Dendritic cell treated with granulocyte-macrophage colony-stimulating factor and Interleukin-4, amounts not matched to agents 40 ng/mL and 50 ng/mL, for 4 days (primary cell): ENCODE measurements around the gene GLTP.
"Not testable (repeated sequence)": the region's sequence is repeated elsewhere in the genome, so short reads cannot be mapped to it uniquely, and the experiment has no call there.

ENCODE experiments used
- H3K27ac Mint-ChIP-seq: one replicate; pipeline ENCODE4 v1.8.0; 2022; ENCODE audit warnings: mild to moderate bottlenecking, mixed read lengths
- H3K27me3 Mint-ChIP-seq: one replicate; pipeline ENCODE4 v1.8.0; 2022; ENCODE audit warnings: mild to moderate bottlenecking, mixed read lengths
- H3K36me3 Mint-ChIP-seq: one replicate; pipeline ENCODE4 v1.8.0; 2022; ENCODE audit warnings: low read depth, mixed read lengths
- H3K4me1 Mint-ChIP-seq: one replicate; pipeline ENCODE4 v1.8.0; 2022; ENCODE audit warnings: low read depth, mixed read lengths
- H3K4me3 Mint-ChIP-seq: one replicate; pipeline ENCODE4 v1.8.0; 2022; ENCODE audit warnings: mild to moderate bottlenecking, moderate library complexity, mixed read lengths
- H3K9me3 Mint-ChIP-seq: one replicate; pipeline ENCODE4 v1.8.0; 2022; ENCODE audit warnings: mixed read lengths
- intact Hi-C: fragments of 100-400 bp; cut with micrococcal nuclease; formaldehyde crosslinking; loops from one replicate; pipeline ENCODE4 v1.15.0; 2022

GLTP gene

GRCh38 chr12:109894939-109895338 is 14.6 kb upstream of the GLTP start:
- Mint-ChIP-seq H3K4me1 (peaks cover 24% of the 10 kb centered on the region), H3K27me3 (no peaks in the 10 kb centered on the region), H3K4me3 (no peak overlapping the region), H3K36me3 (peaks cover 2% of the 10 kb centered on the region), H3K27ac (no peak overlapping the region), H3K9me3 (no peaks in the 10 kb centered on the region)
- intact Hi-C loops = no loop called here

DNA sequence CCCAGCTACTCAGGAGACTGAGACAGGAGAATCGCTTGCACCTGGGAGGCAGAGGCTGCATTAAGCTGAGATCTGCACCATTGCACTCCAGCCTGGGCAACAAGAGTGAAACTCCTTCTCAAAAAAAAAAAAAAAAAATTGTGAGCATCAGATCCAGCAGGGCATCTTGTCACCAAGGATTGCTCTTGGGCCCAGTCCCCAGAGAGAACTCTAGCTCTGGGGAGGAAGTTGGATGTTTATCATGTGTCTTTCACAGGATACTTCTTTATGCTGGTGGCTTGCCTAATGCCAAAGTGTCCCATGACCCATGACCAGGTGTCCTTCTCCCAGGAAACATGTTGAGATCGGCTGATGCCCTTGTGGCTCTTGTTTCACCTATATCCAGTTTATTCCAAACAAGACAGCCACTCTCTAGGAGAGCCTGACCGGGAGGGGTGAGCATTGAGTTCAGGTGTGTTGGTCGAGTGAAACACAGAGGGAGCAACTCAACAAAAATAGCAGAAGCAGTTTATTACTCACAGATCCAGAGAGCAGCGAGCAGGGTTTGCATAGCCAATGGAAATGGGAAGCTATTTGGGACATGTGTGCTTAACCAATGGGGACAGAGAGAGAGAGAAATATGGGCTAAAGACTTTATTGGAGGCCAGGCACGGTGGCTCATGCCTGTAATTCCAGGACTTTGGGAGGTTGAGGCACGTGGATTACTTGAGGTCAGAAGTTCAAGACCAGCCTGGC is 13.1 kb upstream of the GLTP start:
- Mint-ChIP-seq H3K27ac (no peak overlapping the region), H3K9me3 (no peaks in the 10 kb centered on the region), H3K36me3 (no peaks in the 10 kb centered on the region), H3K27me3 (no peaks in the 10 kb centered on the region), H3K4me1 (peaks cover 36% of the 10 kb centered on the region), H3K4me3 (no peak overlapping the region)
- intact Hi-C loops = no loop called here

DNA sequence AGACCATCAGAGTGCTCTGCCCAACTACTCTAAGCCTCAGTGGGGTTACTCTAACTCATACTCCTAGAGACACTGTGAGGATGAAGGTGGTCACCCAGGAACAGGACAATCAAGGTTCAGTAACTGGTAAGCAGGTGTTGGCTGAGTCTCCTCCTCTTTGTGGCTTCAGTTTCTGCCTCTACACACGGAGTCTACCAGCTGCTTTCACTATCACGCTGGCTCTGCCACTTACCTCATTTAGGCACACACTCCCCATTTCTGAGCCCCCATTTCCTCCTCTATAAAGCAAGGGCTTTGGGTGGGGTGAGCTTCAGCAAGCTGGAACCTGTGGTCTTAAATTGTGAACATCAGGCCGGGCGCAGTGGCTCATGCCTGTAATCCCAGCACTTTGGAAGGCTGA is 12.4 kb upstream of the GLTP start:
- H3K36me3 Mint-ChIP-seq = no peaks in the 10 kb centered on the region
- intact Hi-C loops = no loop called here
- H3K9me3 Mint-ChIP-seq = no peaks in the 10 kb centered on the region
- H3K4me1 Mint-ChIP-seq = peaks cover 43% of the 10 kb centered on the region
- H3K4me3 Mint-ChIP-seq = no peak overlapping the region
- H3K27me3 Mint-ChIP-seq = no peaks in the 10 kb centered on the region
- no peak overlapping the region for H3K27ac Mint-ChIP-seq

GRCh38 chr12:109892165-109892715 is 11.9 kb upstream of the GLTP start:
- intact Hi-C loops = no loop called here
- Mint-ChIP-seq H3K27ac (peak overlapping the region; percentile 10), H3K27me3 (no peaks in the 10 kb centered on the region), H3K36me3 (no peaks in the 10 kb centered on the region), H3K9me3 (no peaks in the 10 kb centered on the region), H3K4me3 (no peak overlapping the region), H3K4me1 (peaks cover 48% of the 10 kb centered on the region)

GRCh38 chr12:109891731-109892130 is 11.4 kb upstream of the GLTP start:
- H3K9me3 Mint-ChIP-seq = not testable (repeated sequence)

DNA sequence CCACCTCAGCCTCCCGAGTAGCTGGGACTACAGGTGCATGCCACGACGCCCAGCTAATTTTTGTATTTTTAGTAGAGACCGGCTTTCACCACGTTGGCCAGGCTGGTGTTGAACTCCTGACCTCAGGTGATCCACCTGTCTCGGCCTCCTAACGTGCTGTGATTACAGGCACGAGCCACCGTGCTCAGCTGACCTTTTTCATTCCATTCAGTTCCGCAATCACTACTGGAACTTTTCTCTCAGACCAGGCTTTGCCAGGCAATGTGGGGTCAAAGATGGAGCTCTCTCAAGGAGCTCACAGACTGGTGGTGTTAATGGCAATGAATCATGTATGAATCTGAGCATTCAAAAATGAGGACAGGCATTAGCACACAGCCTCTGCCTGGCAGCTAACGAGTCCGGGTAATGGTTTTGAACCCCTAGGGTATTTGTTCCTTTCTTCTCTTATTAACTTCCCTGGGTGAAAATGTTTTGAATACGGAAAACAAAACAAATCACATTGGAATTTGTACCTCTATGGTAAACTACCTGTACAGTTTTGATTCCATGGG is 10.4 kb upstream of the GLTP start:
- no peak overlapping the region for H3K27ac Mint-ChIP-seq

More at GRCh38 chr12:109891731-109892130, 11.4 kb upstream of the GLTP start:
- intact Hi-C loops, H3K27me3 Mint-ChIP-seq, H3K36me3 Mint-ChIP-seq, H3K4me3 Mint-ChIP-seq: not testable (repeated sequence)
- peak overlapping the region; percentile 10 for H3K27ac Mint-ChIP-seq
- peaks cover 53% of the 10 kb centered on the region for H3K4me1 Mint-ChIP-seq

DNA sequence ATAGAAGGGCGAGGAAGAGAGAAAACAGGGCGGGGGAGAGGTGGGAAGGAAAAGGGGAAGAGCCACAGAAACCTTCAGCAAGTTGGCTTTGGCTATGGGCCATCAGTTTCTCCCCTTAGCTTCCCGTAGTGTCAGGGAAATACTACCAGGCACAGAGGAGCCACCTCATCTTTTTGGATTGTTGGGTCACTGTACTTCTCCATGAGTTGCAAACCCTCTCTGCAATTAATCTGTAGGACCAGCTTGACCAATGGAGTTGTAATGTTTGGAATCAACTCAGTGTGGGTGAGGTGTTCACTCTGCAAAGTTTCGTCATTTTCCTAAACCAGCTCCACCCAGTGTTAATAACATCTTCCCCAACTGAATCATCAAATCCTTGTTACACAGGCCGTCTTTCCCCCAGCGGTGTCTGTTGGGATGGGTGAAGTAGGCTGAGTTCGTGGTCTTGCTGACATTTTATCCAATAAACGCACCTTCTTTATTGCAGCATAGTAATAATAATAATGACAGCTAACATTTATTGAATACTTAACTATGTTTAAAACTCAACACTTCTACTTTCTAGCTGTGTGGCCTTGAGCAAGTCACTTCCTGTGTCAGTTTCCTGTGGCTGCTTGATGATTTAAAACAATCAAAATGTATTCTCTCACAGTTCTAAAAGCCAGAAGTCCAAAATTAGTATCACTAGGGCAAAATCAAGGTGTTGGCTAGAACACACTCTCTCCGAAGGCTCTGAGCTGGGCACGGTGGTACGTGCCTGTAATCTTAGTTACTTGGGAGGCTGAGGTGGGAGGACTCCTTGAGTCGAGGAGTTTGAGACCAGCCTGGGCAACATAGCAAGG is 8.1 kb upstream of the GLTP start:
- H3K27ac Mint-ChIP-seq = peak overlapping the region; percentile 92
- H3K36me3 Mint-ChIP-seq = no peaks in the 10 kb centered on the region
- no peaks in the 10 kb centered on the region for H3K9me3 Mint-ChIP-seq
- peaks cover 47% of the 10 kb centered on the region for H3K4me1 Mint-ChIP-seq
- no peaks in the 10 kb centered on the region for H3K27me3 Mint-ChIP-seq
- intact Hi-C loops = no loop called here
- peak overlapping the region; percentile 34 for H3K4me3 Mint-ChIP-seq

More for the DNA sequence above, 10.4 kb upstream of the GLTP start:
- no peaks in the 10 kb centered on the region for H3K27me3 Mint-ChIP-seq
- peaks cover 53% of the 10 kb centered on the region for H3K4me1 Mint-ChIP-seq
- intact Hi-C loops = no loop called here
- H3K36me3 Mint-ChIP-seq = no peaks in the 10 kb centered on the region
- no peak overlapping the region for H3K4me3 Mint-ChIP-seq
- H3K9me3 Mint-ChIP-seq = no peaks in the 10 kb centered on the region

DNA sequence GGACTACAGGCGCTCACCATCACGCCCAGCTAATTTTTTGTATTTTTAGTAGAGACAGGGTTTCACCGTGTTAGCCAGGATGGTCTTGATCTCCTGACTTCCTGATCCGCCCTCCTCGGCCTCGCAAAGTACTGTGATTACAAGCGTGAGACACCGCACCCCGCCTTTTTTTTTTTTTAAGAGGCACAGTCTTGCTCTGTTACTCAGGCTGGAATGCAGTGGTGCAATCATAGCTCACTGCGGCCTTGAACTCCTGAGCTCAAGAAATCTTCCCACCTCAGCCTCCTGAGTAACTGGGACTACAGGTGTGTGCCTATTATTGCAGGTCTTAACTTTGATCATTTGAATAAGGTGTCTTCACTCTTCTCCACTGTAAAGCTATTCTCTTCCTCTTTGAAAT is 5.3 kb upstream of the GLTP start:
- Mint-ChIP-seq H3K9me3 (no peaks in the 10 kb centered on the region), H3K4me3 (no peak overlapping the region), H3K27ac (no peak overlapping the region), H3K4me1 (peaks cover 42% of the 10 kb centered on the region), H3K36me3 (no peaks in the 10 kb centered on the region), H3K27me3 (peaks cover 4% of the 10 kb centered on the region)
- intact Hi-C loops = no loop called here

GRCh38 chr12:109883461-109883860 is 3.1 kb upstream of the GLTP start:
- H3K27ac Mint-ChIP-seq = no peak overlapping the region
- no peak overlapping the region for H3K4me3 Mint-ChIP-seq
- intact Hi-C loops = no loop called here

DNA sequence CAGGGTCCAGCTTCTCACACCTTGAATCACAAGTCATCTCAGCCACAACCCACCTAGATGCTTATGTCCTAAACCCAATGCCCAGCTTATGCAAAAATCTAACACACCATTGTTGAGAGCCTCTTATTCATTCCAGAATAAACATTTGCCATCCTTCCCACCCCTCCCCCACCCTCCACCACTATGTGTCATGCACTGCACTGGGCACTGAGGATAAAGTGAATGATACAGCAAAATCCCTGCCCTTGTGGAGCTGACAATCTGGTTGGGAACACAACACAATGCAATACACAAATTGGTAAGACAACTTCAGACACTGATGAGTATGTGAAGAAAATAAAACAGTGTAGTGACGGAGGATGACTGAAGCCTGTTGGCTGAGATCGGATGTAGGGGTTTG is 1.4 kb upstream of the GLTP start:
- no peak overlapping the region for H3K4me3 Mint-ChIP-seq
- peaks cover 42% of the 10 kb centered on the region for H3K4me1 Mint-ChIP-seq
- intact Hi-C loops = no loop called here
- H3K36me3 Mint-ChIP-seq = peaks cover 9% of the 10 kb centered on the region
- peak overlapping the region; percentile 17 for H3K27ac Mint-ChIP-seq
- H3K27me3 Mint-ChIP-seq = peaks cover 4% of the 10 kb centered on the region
- no peaks in the 10 kb centered on the region for H3K9me3 Mint-ChIP-seq

More at GRCh38 chr12:109883461-109883860, 3.1 kb upstream of the GLTP start:
- Mint-ChIP-seq H3K4me1 (peaks cover 43% of the 10 kb centered on the region), H3K36me3 (peaks cover 9% of the 10 kb centered on the region), H3K27me3 (peaks cover 4% of the 10 kb centered on the region), H3K9me3 (no peaks in the 10 kb centered on the region)

DNA sequence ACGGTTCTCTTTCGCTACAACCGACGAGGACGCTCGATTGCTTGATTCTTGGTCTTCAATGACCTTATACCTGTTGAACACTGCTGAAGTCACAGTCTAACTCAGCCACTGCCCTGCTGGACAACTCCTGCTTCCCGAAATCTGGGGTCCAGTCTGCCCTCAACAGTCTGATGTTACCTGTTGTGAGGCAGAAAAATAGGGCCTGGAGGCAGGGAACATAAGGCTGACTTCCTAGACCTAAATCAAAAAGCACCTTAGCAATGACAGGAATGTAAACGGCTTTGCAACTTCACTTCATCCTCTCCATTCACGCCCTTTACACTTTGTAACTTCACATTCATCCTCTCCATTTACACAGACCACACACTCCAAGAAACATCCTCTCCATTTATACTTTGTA is 597 bp upstream of the GLTP start:
- peak overlapping the region; percentile 89 for H3K27ac Mint-ChIP-seq
- H3K4me3 Mint-ChIP-seq = peak overlapping the region; percentile 83
- intact Hi-C loops = loop anchor here (1.0 kb wide), 1 partner anchor 76 kb away; no protein-coding TSS in a partner anchor
- H3K27me3 Mint-ChIP-seq = peaks cover 4% of the 10 kb centered on the region
- peaks cover 49% of the 10 kb centered on the region for H3K4me1 Mint-ChIP-seq
- H3K36me3 Mint-ChIP-seq = peaks cover 9% of the 10 kb centered on the region
- no peaks in the 10 kb centered on the region for H3K9me3 Mint-ChIP-seq

- intact Hi-C loops = loop anchor here (1.0 kb wide), 2 partner anchors 26 to 74 kb away; no protein-coding TSS in a partner anchor
- Mint-ChIP-seq H3K9me3 (no peaks in the 10 kb centered on the region), H3K4me1 (peaks cover 60% of the 10 kb centered on the region), H3K27ac (peak overlapping the region; percentile 89), H3K36me3 (peaks cover 9% of the 10 kb centered on the region), H3K4me3 (peak overlapping the region; percentile 93), H3K27me3 (peaks cover 4% of the 10 kb centered on the region)
Measured at GRCh38 chr12:109879351-109880042, 844 bp downstream of the GLTP start.

- peaks cover 9% of the 10 kb centered on the region for H3K36me3 Mint-ChIP-seq
- intact Hi-C loops = loop anchor here (1.0 kb wide), 1 partner anchor 25 kb away; no protein-coding TSS in a partner anchor
- peaks cover 4% of the 10 kb centered on the region for H3K27me3 Mint-ChIP-seq
- no peaks in the 10 kb centered on the region for H3K9me3 Mint-ChIP-seq
- H3K27ac Mint-ChIP-seq = peak overlapping the region; percentile 89
- peak overlapping the region; percentile 93 for H3K4me3 Mint-ChIP-seq
- peaks cover 62% of the 10 kb centered on the region for H3K4me1 Mint-ChIP-seq
Measured at GRCh38 chr12:109878749-109879148, 1.6 kb downstream of the GLTP start.
